A549 (cell line): ENCODE results near the gene RNU6-9. TPM values are rescaled to one million over a fixed set of nuclear protein-coding genes. Genes with fewer than 3 reads are reported as not detected.

Experiments
- ATAC-seq, 2 experiments: fragments of 200-7000 bp in 1 of 2; fragments of >200 bp in 1 of 2; cut with Nextera tagmentation in 1 of 2; cut with Tn5 transposase in 1 of 2; 3 replicates each; pipeline versions ENCODE4 v1.8.0 to v1.9.1; 2018 to 2020; ENCODE audit warnings: mild to moderate bottlenecking in 1 of 2, moderate library complexity in 1 of 2
- CTCF ChIA-PET: fragments of 300-600 bp; sonication (Branson Sonifier 250); formaldehyde crosslinking; extraction: SDS; loops from one replicate; lab custom pipeline; 2021; ENCODE audit warnings: antibody characterized with exemption, inconsistent platforms; lab: Yijun Ruan, JAX
- POLR2A ChIA-PET: fragments of 350-600 bp; formaldehyde crosslinking; extraction: SDS; loops from one replicate; lab custom pipeline; 2021; ENCODE audit warnings: antibody characterized with exemption, inconsistent platforms; lab: Yijun Ruan, JAX
- DNase-seq, 2 experiments: peaks; one replicate each; pipeline versions ENCODE4 v3.0.0 to v3.0.0-alpha.2; 2011 to 2016; ENCODE audit warnings: low read depth in 1 of 2, low spot score in 1 of 2
- FAIRE-seq: peaks from 2 replicates; lab custom pipeline; 2011; peaks lifted over from hg19 to GRCh38; lab: Jason Lieb, UNC
- H3K27ac ChIP-seq, 2 experiments: fragments of >200 bp; sonication (Bioruptor Twin); formaldehyde crosslinking; 3 replicates each; pipeline ENCODE4 v1.5.1; 2016 to 2017
- H3K4me1 ChIP-seq: fragments of >200 bp; sonication (Bioruptor Twin); formaldehyde crosslinking; 3 replicates; pipeline ENCODE4 v1.6.1; 2016
- H3K4me2 ChIP-seq: fragments of >200 bp; sonication (Bioruptor Twin); formaldehyde crosslinking; 3 replicates; pipeline ENCODE4 v1.6.1; 2016
- H3K4me3 ChIP-seq: fragments of >200 bp; sonication (Bioruptor Twin); formaldehyde crosslinking; 3 replicates; pipeline ENCODE4 v1.5.1; 2016
- H3K9me3 ChIP-seq: fragments of >200 bp; sonication (Bioruptor Twin); formaldehyde crosslinking; 3 replicates; pipeline ENCODE4 v1.6.1; 2016
- BCL3 ChIP-seq: fragments of >200 bp; sonication (Bioruptor Twin); formaldehyde crosslinking; IDR thresholded peaks from 3 replicates; pipeline ENCODE4 v1.6.1; 2016
- CTCF ChIP-seq: fragments of >200 bp; sonication (Bioruptor Twin); formaldehyde crosslinking; IDR thresholded peaks from 3 replicates; pipeline ENCODE4 v1.5.1; 2016
- E2F6 ChIP-seq: IDR thresholded peaks from 2 replicates; pipeline ENCODE4 v1.6.1; 2012; ENCODE audit warnings: low read depth, borderline replicate concordance
- FOSB ChIP-seq: fragments of 250-450 bp; sonication (Bioruptor Pico); IDR thresholded peaks from 2 replicates; pipeline ENCODE4 v1.5.0; 2020; ENCODE audit warnings: mild to moderate bottlenecking, moderate library complexity
- FOSL2 ChIP-seq, 2 experiments: fragments of 450-650 bp in 1 of 2; fragments of >200 bp in 1 of 2; sonication (Bioruptor Twin) in 1 of 2; formaldehyde crosslinking; IDR thresholded peaks; 2 replicates each; pipeline versions ENCODE4 v1.5.0 to v1.6.1; 2016 to 2020; ENCODE audit warnings: mild to moderate bottlenecking in 1 of 2, moderate library complexity in 1 of 2
- HES2 ChIP-seq: fragments of >200 bp; sonication (Bioruptor Twin); formaldehyde crosslinking; IDR thresholded peaks from 2 replicates; pipeline ENCODE4 v1.6.1; 2016
- HEYL ChIP-seq: fragments of 250-450 bp; sonication (Bioruptor Pico); IDR thresholded peaks from 2 replicates; pipeline ENCODE4 v1.8.0; 2021; ENCODE audit warnings: mild to moderate bottlenecking, moderate library complexity
- HOXB5 ChIP-seq: fragments of 250-450 bp; sonication (Bioruptor Pico); IDR thresholded peaks from 2 replicates; pipeline ENCODE4 v1.5.0; 2020; ENCODE audit warnings: mild to moderate bottlenecking, moderate library complexity
- KDM1A ChIP-seq: fragments of 200-600 bp; sonication (generic); IDR thresholded peaks from 2 replicates; pipeline ENCODE4 v1.6.1; 2016; ENCODE audit warnings: low read depth, mild to moderate bottlenecking
- KDM5A ChIP-seq: fragments of 200-600 bp; sonication (generic); IDR thresholded peaks from 2 replicates; pipeline ENCODE4 v1.6.1; 2016; ENCODE audit warnings: antibody characterized with exemption, mild to moderate bottlenecking
- MAFK ChIP-seq: fragments of 450-650 bp; IDR thresholded peaks from 2 replicates; pipeline ENCODE4 v1.6.1; 2014; ENCODE audit not compliant: partially characterized antibody
- PBX3 ChIP-seq: IDR thresholded peaks from 2 replicates; pipeline ENCODE4 v1.6.1; 2012
- POLR2AphosphoS2 ChIP-seq: conservative IDR thresholded peaks from 2 replicates; pipeline ENCODE4 v1.6.1; 2012; ENCODE audit warnings: low read length, improper control_type of control experiment, inconsistent platforms
- RARB ChIP-seq: fragments of 250-450 bp; sonication (Bioruptor Pico); IDR thresholded peaks from 2 replicates; pipeline ENCODE4 v1.8.0; 2021; ENCODE audit warnings: mild to moderate bottlenecking, moderate library complexity
- RFX5 ChIP-seq: fragments of 450-650 bp; IDR thresholded peaks from 2 replicates; pipeline ENCODE4 v1.7.1; 2014; ENCODE audit warnings: antibody characterized with exemption, mild to moderate bottlenecking, moderate library complexity
- ZC3H11A ChIP-seq: fragments of 450-650 bp; IDR thresholded peaks from 2 replicates; pipeline ENCODE4 v1.6.1; 2014; ENCODE audit warnings: antibody characterized with exemption, mild to moderate bottlenecking
- ZSCAN20 ChIP-seq: fragments of 250-450 bp; sonication (Bioruptor Pico); IDR thresholded peaks from 2 replicates; pipeline ENCODE4 v1.8.0; 2022; ENCODE audit warnings: mild to moderate bottlenecking, moderate library complexity
- WGBS: methylation state at CpG from one replicate; pipeline ENCODE4 v1.1.6; 2017; ENCODE audit errors: missing lambda C conversion rate; 5-methylcytosine and 5-hydroxymethylcytosine counted together
- polyA plus RNA-seq, 4 experiments: library from polyadenylated mRNA; depleted of rRNA in 3 of 4; stranded (reverse); fragments of >200 nt; fragmentation: RNase III in 1 of 4; extraction: RNeasy Plus Mini Kit Qiagen cat#74134 plus additional on column Dnase treatment in 1 of 4; gene quantifications; 2 replicates in 3 of 4; 3 replicates in 1 of 4; pipeline ENCODE4 v1.2.3, GENCODE V29; 2011 to 2017

RNU6-9 gene
- polyA plus RNA-seq, 2 of the 4 experiments (the other 2 are of a cell fraction), result not detected

GRCh38 chr19:873561-874041 lies 19.7 kb upstream of the RNU6-9 start:
- 80% methylated on average over 8 of the region's 22 CpGs for WGBS
- Histone ChIP-seq H3K27ac (peak overlapping the region; percentile 95 to 98; a peak in 5 of 6 replicates), H3K9me3 (no peaks in the 10 kb centered on the region)
- CTCF ChIA-PET, result interaction anchor here (1.3 kb wide), 1 partner anchor 24 kb away, joined by 3 read pairs; no protein-coding TSS in a partner anchor
- TF ChIP-seq RARB (CRISPR knock-in tag) (no peak), ZC3H11A (no peak)
- TF ChIP-seq, all 56 proteins: peak for 0
- POLR2A ChIA-PET, result no interaction called here
- no peak overlapping the region for H3K4me3 ChIP-seq
- FAIRE-seq (no peak), DNase-seq (no peak), ATAC-seq (no peak)
- peaks cover 44% of the 10 kb centered on the region for H3K4me1 ChIP-seq
- 0 out of 3 replicates have a peak overlapping the region, but pooled peaks have one; percentile 25 for H3K4me2 ChIP-seq

- H3K9me3 ChIP-seq, result no peaks in the 10 kb centered on the region
- CTCF ChIA-PET, result interaction anchor here (0.5 to 1.0 kb wide), 2 partner anchors 11 to 104 kb away, joined by 3 to 4 read pairs; no protein-coding TSS in a partner anchor
- no peak overlapping the region for H3K27ac ChIP-seq
- DNase-seq (no peak), FAIRE-seq (no peak), ATAC-seq (no peak)
- no peak overlapping the region for H3K4me3 ChIP-seq
- POLR2A ChIA-PET, result no interaction called here
- H3K4me2 ChIP-seq, result no peak overlapping the region
- TF ChIP-seq HEYL (CRISPR knock-in tag) (no peak), MAFK (no peak), PBX3 (no peak), E2F6 (no peak), HOXB5 (no peak), BCL3 (no peak), FOSB (no peak)
- 95% methylated on average over 20 of the region's 28 CpGs for WGBS
- peaks cover 27% of the 10 kb centered on the region for H3K4me1 ChIP-seq
These were observed 17.9 kb upstream of the RNU6-9 start for GRCh38 chr19:875265-875879.

- Histone ChIP-seq H3K9me3 (no peaks in the 10 kb centered on the region), H3K4me3 (no peak overlapping the region), H3K27ac (no peak overlapping the region), H3K4me1 (peaks cover 20% of the 10 kb centered on the region), H3K4me2 (no peak overlapping the region)
- ATAC-seq (no peak), FAIRE-seq (no peak), DNase-seq (no peak)
- POLR2A ChIA-PET, result no interaction called here
- CTCF ChIA-PET, result interaction anchor here (1.6 kb wide), 1 partner anchor 20 kb away, joined by 3 read pairs; no protein-coding TSS in a partner anchor
- TF ChIP-seq HES2 (no peak), POLR2AphosphoS2 (no peak), KDM1A (no peak), ZSCAN20 (CRISPR knock-in tag) (no peak), RFX5 (no peak), FOSL2 (IDR thresholded peaks at IDR 0.05) (no peak), FOSL2 (CRISPR knock-in tag; IDR thresholded peaks at IDR 0.05) (no peak), KDM5A (no peak), CTCF (no peak)
- 69% methylated on average over 14 of the region's 18 CpGs for WGBS
These were observed 17.2 kb upstream of the RNU6-9 start for GRCh38 chr19:876089-876488.
